CD4-positive, alpha-beta T cell treated with Interleukin-4 for 1 hour (primary cell): Measurements from ENCODE around the gene CFAP221.

Source experiments
- DNase-seq, 2 donors: peaks; one replicate each; pipeline ENCODE4 v3.0.0-alpha.2; 2020 to 2022

Gene CFAP221

GRCh38 chr2:119702918-119703401 is 158.7 kb downstream of the CFAP221 start:
- DNase-seq, result peak; percentile 66 to 67

DNA sequence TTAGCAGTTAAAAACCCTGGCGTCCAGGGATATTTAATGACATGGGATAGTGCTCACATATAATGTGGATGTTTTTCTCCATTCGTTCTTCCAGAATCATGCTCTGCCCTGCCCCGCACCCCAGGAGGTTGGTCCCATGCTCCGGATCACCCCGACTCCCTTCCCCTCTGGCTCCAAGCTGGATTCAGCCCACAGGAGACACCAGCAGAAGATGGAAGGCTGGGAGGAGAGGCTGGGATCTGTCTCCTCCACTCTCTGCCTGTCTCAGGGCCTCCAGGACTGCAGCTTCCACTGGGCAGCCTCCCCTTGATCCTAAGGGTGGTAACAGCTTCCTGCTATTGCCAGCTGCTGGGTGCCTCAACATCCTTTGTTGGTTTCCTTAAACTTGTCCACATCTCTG is 159.3 kb downstream of the CFAP221 start:
- DNase-seq, result no peak

DNA sequence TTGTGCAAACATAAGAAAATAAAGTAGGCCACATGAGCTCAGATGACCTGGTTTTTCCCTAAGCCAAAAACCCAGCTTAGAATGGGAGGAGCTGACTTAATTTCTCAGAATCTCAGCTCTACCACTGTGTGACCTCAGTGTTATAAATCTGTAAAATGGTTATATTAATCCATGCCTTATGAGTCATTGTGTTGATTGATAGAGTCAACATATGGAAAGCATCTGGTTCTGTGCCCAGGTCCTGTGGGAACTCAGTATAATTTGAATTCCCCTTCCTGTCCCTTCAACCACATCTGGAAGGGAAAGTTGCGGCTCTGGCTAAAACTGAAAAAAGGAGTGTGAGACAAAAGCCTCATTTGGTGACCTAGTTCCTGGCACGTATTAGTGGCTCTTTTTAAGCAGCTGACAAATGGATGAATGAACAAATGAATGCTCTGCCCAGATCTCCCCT is 160.4 kb downstream of the CFAP221 start:
- peak in 1 of 2 donors; percentile 53 for DNase-seq

GRCh38 chr2:119706221-119706620 is 162.0 kb downstream of the CFAP221 start:
- no peak for DNase-seq
